ENCODE results near the gene EEPD1.

- TF ChIP-seq CTCF (IDR thresholded peaks at IDR 0.05) (peak; percentile 99), POLR2AphosphoS5 (IDR thresholded peaks at IDR 0.05; ENCODE audit: low read depth, low read length) (no peak; the same call in 1 of the 2 replicates), EP300 (IDR thresholded peaks at IDR 0.05; ENCODE audit: borderline replicate concordance in 1 of 2, low read depth in 1 of 2, low read length in 1 of 2) (peak in 1 of 2 experiments; percentile 22; a peak in 1 of 4 replicates), SIN3A (IDR thresholded peaks at IDR 0.05; ENCODE audit: borderline replicate concordance, low read depth, low read length) (0 out of 2 replicates have a peak, but pooled peaks have one; percentile 16), RAD21 (IDR thresholded peaks at IDR 0.05; ENCODE audit: low read length) (peak; percentile 15; the same call in 1 of the 2 replicates), FOXM1 (IDR thresholded peaks at IDR 0.05; ENCODE audit: low read depth) (no peak), MAX (IDR thresholded peaks at IDR 0.05; ENCODE audit: low read depth) (peak; percentile 56), SMC3 (IDR thresholded peaks at IDR 0.05; ENCODE audit: low read depth, low read length) (no peak; the same call in 1 of the 2 replicates), USF1 (IDR thresholded peaks at IDR 0.05; ENCODE audit: borderline replicate concordance, low read depth) (no peak), YY1 (IDR thresholded peaks at IDR 0.05; ENCODE audit: low read depth) (peak; percentile 74), RFX5 (IDR thresholded peaks at IDR 0.05; ENCODE audit: low read length) (no peak), PBX3 (IDR thresholded peaks at IDR 0.05) (peak; percentile 57)
Measured at GRCh38 chr7:36128448-36129047, 24.5 kb upstream of the EEPD1 start.

Measured in SK-N-SH (cell line).